Measurements from ENCODE around the gene CSTB. TPM values are rescaled to one million over a fixed set of nuclear protein-coding genes. Genes with fewer than 3 reads are reported as not detected.

Gene CSTB
- total and polyA plus RNA-seq, 2 donors (not counting 1 experiment from before 2014, with no cell fraction given): 14.0 to 28.3 TPM

GRCh38 chr21:43794857-43795256 lies 18.7 kb upstream of the CSTB start:
- Mint-ChIP-seq H3K27me3 (no peaks in the 10 kb centered on the region), H3K4me1 (peaks cover 11% of the 10 kb centered on the region), H3K4me3 (no peak overlapping the region), H3K27ac (no peak overlapping the region), H3K9me3 (ENCODE audit: insufficient read depth) (no peaks in the 10 kb centered on the region)
- Histone ChIP-seq H4K20me1 (ENCODE audit: control insufficient read depth, insufficient read depth, low read length, poor library complexity, severe bottlenecking) (peaks cover 30% of the 10 kb centered on the region), H3K9ac (ENCODE audit: low read length) (no peak overlapping the region), H3K36me3 (replicated peaks in 1 of 2; ENCODE audit: control extremely low read depth in 1 of 2, control insufficient read depth in 1 of 2, extremely low read depth in 1 of 2, insufficient read depth in 2 of 2, low read length in 1 of 2) (peaks cover 0 to 73% of the 10 kb centered on the region in 2 experiments), H2AFZ (ENCODE audit: insufficient read depth, low read depth, low read length, poor library complexity, severe bottlenecking) (no peak overlapping the region), H3K4me2 (replicated peaks; ENCODE audit: low read depth, low read length, poor library complexity, severe bottlenecking) (no peak overlapping the region), H3K4me1 (ENCODE audit: control insufficient read depth in 2 of 2, insufficient read depth in 2 of 2, low read length in 2 of 2) (peaks cover 9 to 15% of the 10 kb centered on the region in 2 donors), H3K27me3 (replicated peaks in 1 of 4; ENCODE audit: control extremely low read depth in 1 of 4, control insufficient read depth in 3 of 4, insufficient read depth in 4 of 4, low read length in 3 of 4) (no peaks in the 10 kb centered on the region), H3K4me3 (ENCODE audit: control extremely low read depth in 1 of 5, extremely low read depth in 1 of 5, insufficient read depth in 1 of 5, low read depth in 2 of 5, low read length in 4 of 5) (no peak overlapping the region), H3K9me3 (ENCODE audit: control extremely low read depth in 1 of 3, control insufficient read depth in 2 of 3, insufficient read depth in 1 of 3, low read length in 2 of 3) (no peaks in the 10 kb centered on the region), H3K79me2 (ENCODE audit: control insufficient read depth, insufficient read depth, low read length) (peaks cover 42% of the 10 kb centered on the region), H3K27ac (ENCODE audit: low read length in 2 of 2) (no peak overlapping the region)
- CTCF ChIA-PET: no interaction called here
- POLR2A ChIA-PET: no interaction called here
- TF ChIP-seq EZH2 (IDR thresholded peaks at IDR 0.05; ENCODE audit: borderline replicate concordance, insufficient read depth, low read depth, low read length, poor library complexity, severe bottlenecking) (no peak), CTCF (IDR thresholded peaks at IDR 0.05) (no peak)
- intact Hi-C loops (cut with micrococcal nuclease): no loop called here
- 95% methylated on average over 14 of the region's 14 CpGs for WGBS (ENCODE audit: insufficient coverage)
- no peak for DNase-seq
- no peak for ATAC-seq (ENCODE audit: low read depth)

GRCh38 chr21:43794311-43794710 lies 18.2 kb upstream of the CSTB start:
- Histone ChIP-seq H3K36me3 (replicated peaks in 1 of 2; ENCODE audit: control extremely low read depth in 1 of 2, control insufficient read depth in 1 of 2, extremely low read depth in 1 of 2, insufficient read depth in 2 of 2, low read length in 1 of 2) (peaks cover 0 to 69% of the 10 kb centered on the region in 2 experiments), H3K9me3 (ENCODE audit: control extremely low read depth in 1 of 3, control insufficient read depth in 2 of 3, insufficient read depth in 1 of 3, low read length in 2 of 3) (no peaks in the 10 kb centered on the region), H3K4me1 (ENCODE audit: control insufficient read depth in 2 of 2, insufficient read depth in 2 of 2, low read length in 2 of 2) (peaks cover 9 to 16% of the 10 kb centered on the region in 2 donors), H4K20me1 (ENCODE audit: control insufficient read depth, insufficient read depth, low read length, poor library complexity, severe bottlenecking) (peaks cover 33% of the 10 kb centered on the region), H3K9ac (ENCODE audit: low read length) (no peak overlapping the region), H3K4me2 (replicated peaks; ENCODE audit: low read depth, low read length, poor library complexity, severe bottlenecking) (no peak overlapping the region), H3K27me3 (replicated peaks in 1 of 4; ENCODE audit: control extremely low read depth in 1 of 4, control insufficient read depth in 3 of 4, insufficient read depth in 4 of 4, low read length in 3 of 4) (no peaks in the 10 kb centered on the region), H3K27ac (ENCODE audit: low read length in 2 of 2) (no peak overlapping the region), H2AFZ (ENCODE audit: insufficient read depth, low read depth, low read length, poor library complexity, severe bottlenecking) (no peak overlapping the region), H3K79me2 (ENCODE audit: control insufficient read depth, insufficient read depth, low read length) (peaks cover 47% of the 10 kb centered on the region), H3K4me3 (ENCODE audit: control extremely low read depth in 1 of 5, extremely low read depth in 1 of 5, insufficient read depth in 1 of 5, low read depth in 2 of 5, low read length in 4 of 5) (no peak overlapping the region)
- Mint-ChIP-seq H3K9me3 (ENCODE audit: insufficient read depth) (no peaks in the 10 kb centered on the region), H3K27me3 (no peaks in the 10 kb centered on the region), H3K27ac (no peak overlapping the region), H3K4me3 (no peak overlapping the region), H3K4me1 (peaks cover 12% of the 10 kb centered on the region)
- intact Hi-C loops (cut with micrococcal nuclease): no loop called here
- CTCF ChIA-PET: no interaction called here
- WGBS (ENCODE audit: insufficient coverage): 84% methylated on average over 12 of the region's 12 CpGs
- TF ChIP-seq CTCF (IDR thresholded peaks at IDR 0.05): no peak
- no peak for TF ChIP-seq EZH2 (IDR thresholded peaks at IDR 0.05; ENCODE audit: borderline replicate concordance, insufficient read depth, low read depth, low read length, poor library complexity, severe bottlenecking)
- no peak for ATAC-seq (ENCODE audit: low read depth)
- no peak for DNase-seq
- POLR2A ChIA-PET: no interaction called here

Measured in B cell (primary cell).